ENCODE measurements around the gene IGIP. TPM values are rescaled to one million over a fixed set of nuclear protein-coding genes. Genes with fewer than 3 reads are reported as not detected.
"Not testable (repeated sequence)": the region's sequence is repeated elsewhere in the genome, so short reads cannot be mapped to it uniquely, and the experiment has no call there.

IGIP gene
- total RNA-seq, 1 donor from 2014 or later: 7.7 TPM

- DNase-seq (ENCODE audit: low spot score in 2 of 2): no peak
- FAIRE-seq: no peak
Measured at GRCh38 chr5:140136624-140137023, 10.9 kb downstream of the IGIP start.

DNA sequence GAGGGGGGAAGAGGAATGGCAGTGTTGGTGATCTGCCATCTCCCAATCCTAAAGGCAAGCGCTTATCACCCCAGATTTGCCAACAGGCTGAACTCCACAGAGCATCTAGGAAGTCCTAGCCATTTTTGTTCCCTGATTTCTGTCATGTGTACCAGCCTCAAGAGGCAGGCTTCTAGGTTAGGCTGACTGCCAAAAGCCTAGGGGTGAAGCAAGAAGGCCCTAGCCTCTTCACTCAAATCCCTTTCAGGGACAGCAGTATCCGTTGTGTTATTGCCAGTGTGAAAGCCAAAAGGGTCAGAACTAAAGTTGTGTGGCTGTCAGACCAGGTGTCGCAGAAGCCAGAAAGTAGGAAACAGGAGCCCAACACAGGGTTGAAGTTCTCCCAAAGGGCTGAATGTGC is 14.7 kb downstream of the IGIP start:
- DNase-seq (ENCODE audit: low spot score in 2 of 2) (no peak), FAIRE-seq (no peak)

DNA sequence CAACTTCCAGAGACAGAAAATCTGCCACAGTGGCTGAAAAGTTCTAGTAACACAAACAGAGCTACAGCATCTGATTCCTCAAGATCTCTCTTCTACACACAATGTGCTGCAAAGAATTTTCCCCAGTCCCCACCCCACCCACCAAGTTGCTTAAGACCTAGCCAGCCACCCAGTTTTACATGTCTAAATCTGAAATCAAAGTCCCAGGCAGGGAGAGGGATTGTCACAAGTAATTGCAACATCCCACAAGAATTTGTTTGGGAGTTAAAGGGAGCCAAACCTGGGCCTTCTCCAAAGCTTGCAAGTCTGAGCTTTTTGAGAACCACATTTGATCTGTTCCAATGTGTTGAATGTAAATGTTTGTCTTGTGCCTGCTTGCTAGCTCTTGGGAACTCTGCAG is 15.5 kb downstream of the IGIP start:
- FAIRE-seq (no peak), DNase-seq (ENCODE audit: low spot score in 2 of 2) (no peak)

DNA sequence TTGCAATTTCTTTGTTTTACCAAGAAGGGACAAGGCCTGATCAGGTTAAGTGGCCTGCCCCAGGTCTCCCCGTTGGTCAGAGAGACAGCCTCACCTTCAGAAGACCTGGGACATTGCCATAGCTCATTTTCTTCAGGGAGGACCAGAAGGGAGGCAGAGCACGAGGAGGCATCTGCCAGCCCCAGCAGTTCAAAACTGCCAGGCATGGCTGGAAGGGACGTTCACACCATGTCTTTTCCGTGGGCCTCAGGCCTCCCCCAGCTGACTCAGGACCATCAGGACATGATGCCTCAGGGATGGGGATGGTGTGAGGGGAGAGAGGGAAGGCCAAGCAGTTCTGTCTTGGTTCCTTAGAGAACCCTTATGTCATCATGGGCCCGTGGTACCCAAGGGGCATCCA is 16.5 kb downstream of the IGIP start:
- no peak for DNase-seq (ENCODE audit: low spot score in 2 of 2)
- FAIRE-seq: no peak

DNA sequence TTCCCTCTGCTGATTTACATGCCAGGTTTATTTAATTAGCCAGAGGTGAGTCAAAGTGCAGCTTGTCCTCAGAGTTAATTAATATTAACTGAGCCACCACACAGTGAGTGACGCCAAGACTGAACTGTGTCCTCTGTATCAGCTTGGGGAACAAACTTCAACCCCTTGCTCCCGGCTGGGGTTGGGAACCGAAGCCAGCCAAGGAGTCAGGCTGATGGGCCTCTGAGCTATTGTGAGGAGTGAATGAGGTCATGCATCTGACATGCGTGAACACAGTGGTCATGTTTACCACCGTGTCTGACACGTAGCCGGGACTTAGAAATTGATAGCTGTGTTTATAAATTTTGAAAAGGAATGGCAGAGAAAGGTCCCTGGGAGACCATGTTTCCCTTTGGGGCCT is 17.1 kb downstream of the IGIP start:
- no peak for DNase-seq (ENCODE audit: low spot score in 2 of 2)
- FAIRE-seq: no peak

DNA sequence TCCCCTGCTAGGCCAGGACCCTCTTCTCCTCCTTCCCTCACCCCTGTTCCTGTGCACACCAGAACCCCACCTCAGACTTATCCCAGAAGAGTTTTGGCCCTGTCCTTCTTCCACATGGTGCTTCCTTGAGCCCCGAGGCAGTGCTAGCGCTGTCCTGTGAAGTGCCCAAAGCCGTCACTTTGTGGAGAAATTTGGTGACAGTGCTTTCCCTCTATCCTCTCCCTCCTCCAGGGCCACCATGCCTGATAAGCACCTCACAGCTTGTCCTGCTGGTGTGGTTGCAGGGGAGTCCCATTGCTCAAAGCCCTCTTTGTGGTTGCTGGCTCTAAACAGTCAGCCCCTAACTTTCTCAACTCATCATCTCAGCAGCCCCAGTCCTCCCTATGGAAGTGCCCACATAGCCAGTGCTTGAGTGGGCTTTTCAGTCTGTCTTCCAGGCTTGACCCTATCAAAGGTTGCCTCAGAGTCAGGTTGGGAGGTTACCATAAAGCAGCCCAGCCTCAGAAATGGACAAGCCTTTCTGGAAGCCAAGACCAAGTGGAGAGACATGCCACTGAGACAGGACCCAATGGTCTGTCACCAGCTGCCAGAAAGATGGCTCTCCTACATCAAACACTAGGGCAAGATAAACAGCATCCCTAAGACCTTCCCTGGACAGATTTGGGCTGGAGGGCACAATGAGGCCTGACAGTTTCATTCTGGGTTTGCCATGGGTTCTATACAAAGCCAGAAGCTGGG is 18.0 kb downstream of the IGIP start:
- FAIRE-seq (no peak), DNase-seq (ENCODE audit: low spot score in 2 of 2) (no peak)

GRCh38 chr5:140145256-140145655 is 19.5 kb downstream of the IGIP start:
- DNase-seq (ENCODE audit: low spot score in 2 of 2): no peak
- no peak for FAIRE-seq

- DNase-seq (ENCODE audit: low spot score in 2 of 2) (peak; percentile 74 to 87), FAIRE-seq (no peak)
Measured at GRCh38 chr5:140145818-140146522, 20.2 kb downstream of the IGIP start.

DNA sequence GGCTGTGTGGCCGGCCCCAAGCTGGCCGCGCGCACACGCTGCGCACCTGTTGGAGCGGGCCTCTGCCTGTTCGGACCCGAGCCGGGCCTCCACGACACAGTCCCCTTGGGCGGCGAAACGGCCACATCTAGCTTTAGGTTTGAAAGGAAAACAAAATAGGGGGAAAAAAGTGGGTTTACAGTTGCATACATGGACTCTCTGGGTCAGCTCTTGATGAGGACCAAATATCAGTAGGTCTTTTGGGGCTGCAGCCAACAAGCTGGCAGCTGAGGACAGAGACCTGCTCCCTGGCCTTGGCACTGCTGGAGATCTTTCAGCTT is 20.7 kb downstream of the IGIP start:
- DNase-seq (ENCODE audit: low spot score in 2 of 2) (no peak), FAIRE-seq (no peak)

- FAIRE-seq (no peak), DNase-seq (ENCODE audit: low spot score in 2 of 2) (no peak)
Measured at GRCh38 chr5:140147460-140147859, 21.7 kb downstream of the IGIP start.

GRCh38 chr5:140148508-140148907 is 22.8 kb downstream of the IGIP start:
- DNase-seq (ENCODE audit: low spot score in 2 of 2): no peak
- no peak for FAIRE-seq

DNA sequence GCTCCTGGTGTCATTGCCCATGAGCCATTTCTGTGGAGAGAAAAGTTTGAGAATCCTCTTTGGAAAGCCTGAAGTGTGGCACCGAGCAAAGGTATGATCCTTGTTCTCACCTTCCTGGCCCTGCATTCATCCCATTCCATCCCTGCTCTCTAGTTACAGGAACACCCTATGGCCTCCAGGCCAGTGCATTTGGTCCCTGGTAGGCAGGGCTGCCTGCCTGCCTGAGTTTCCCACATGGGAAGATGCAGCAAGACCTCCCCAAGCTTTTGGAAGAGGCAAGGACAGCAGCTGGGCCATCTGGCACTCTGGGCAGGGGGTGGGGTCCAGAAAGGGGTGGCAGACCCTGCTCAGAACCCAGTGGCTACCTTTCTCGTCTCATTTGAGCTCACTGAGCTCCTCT is 24.5 kb downstream of the IGIP start:
- no peak for FAIRE-seq
- no peak for DNase-seq (ENCODE audit: low spot score in 2 of 2)

- FAIRE-seq: no peak
Measured at GRCh38 chr5:140151144-140152021, 25.6 kb downstream of the IGIP start.

DNA sequence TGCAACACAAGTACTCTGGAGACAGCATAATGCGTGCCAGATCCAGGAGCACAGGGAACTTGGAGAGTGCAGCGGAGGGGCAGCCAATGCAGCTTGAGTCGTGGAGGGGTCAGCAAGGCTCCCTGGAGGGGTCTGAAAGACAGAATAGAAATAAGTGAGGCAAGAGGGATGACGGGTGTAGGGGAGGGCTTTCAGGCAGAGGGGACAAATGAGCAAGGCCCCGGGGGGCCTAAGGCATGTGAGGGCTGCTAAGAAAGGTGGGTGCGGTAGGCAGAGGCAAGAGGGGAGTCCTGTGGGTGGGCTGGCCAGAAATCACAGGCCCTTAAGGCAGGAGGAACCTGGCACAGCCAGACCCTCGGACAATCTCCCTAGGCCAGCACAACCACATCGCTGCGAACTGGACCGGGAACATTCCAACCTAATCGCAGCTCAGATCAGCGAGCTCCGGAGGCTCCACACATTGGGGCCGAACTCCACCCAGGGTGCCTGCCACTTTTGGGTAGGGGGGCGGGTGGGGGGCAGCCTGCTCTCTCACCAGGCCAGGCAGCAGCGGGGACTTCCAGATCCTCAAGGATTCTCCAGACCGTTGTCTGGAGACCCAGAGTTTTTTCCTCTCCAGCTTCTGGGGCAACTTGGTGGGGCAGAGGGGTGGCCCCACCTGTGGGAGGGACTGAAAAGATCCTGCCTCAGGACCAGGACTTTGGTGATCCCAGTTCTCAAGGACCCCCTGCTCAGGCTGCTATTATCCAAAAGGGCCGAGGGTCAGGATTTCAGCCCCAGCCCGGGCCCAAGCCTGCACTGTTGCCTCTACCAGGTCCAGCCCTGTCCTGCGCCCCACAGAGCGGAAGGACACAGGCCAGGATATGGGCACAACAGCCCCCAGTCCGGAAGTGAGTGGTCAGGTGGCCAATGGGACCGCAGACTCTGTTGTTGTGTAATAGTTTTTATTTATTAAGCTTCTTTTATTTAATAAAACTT is 26.6 kb downstream of the IGIP start:
- DNase-seq (ENCODE audit: low spot score in 2 of 2) (no peak), FAIRE-seq (no peak)

More at GRCh38 chr5:140151144-140152021, 25.6 kb downstream of the IGIP start:
- no peak for DNase-seq (ENCODE audit: low spot score in 2 of 2)

DNA sequence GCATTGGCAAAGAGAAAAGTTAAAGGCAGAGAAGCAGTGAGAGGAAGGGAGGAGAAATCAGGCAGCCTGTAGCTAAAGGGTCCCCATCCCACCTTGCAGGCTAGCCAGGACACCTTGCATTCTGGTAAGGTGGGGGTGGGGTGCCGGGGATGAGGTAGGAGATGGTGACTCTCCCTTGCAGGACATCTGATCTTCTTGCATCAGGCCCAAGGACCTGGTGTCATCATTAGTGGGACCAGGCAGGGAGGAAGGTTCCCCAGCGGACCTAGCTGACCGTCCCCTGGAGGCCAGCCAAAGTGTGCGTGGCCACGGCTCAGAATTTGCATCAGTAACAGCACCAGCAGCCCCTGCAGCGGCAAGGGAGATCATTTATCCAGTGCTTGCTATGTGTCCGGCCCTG is 27.5 kb downstream of the IGIP start:
- no peak for FAIRE-seq

DNA sequence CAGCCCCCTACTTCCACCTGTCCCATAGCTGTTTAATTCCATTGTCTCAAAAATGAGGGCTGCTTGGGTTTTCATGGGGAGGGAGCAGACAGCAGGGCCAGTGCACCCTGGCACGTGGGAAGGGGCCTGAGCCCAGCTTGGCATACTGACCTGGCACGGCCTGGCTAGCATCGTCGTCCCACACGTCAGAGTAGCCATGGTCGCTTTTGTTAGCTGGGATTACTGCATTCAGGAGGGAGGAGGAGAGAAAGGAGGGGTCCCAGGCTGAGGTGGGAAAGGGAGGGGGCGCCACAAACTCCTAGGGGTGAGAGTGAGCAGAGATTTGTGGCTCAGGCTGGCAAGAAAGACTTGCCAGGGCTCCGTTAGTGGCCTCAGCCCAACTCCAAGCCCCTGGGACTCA is 28.2 kb downstream of the IGIP start:
- no peak for DNase-seq (ENCODE audit: low spot score in 2 of 2)
- no peak for FAIRE-seq

More for the DNA sequence above, 27.5 kb downstream of the IGIP start:
- DNase-seq (ENCODE audit: low spot score in 2 of 2): no peak

- DNase-seq (ENCODE audit: low spot score in 2 of 2); FAIRE-seq: not testable (repeated sequence)
Measured at GRCh38 chr5:140154710-140155381, 29.1 kb downstream of the IGIP start.

DNA sequence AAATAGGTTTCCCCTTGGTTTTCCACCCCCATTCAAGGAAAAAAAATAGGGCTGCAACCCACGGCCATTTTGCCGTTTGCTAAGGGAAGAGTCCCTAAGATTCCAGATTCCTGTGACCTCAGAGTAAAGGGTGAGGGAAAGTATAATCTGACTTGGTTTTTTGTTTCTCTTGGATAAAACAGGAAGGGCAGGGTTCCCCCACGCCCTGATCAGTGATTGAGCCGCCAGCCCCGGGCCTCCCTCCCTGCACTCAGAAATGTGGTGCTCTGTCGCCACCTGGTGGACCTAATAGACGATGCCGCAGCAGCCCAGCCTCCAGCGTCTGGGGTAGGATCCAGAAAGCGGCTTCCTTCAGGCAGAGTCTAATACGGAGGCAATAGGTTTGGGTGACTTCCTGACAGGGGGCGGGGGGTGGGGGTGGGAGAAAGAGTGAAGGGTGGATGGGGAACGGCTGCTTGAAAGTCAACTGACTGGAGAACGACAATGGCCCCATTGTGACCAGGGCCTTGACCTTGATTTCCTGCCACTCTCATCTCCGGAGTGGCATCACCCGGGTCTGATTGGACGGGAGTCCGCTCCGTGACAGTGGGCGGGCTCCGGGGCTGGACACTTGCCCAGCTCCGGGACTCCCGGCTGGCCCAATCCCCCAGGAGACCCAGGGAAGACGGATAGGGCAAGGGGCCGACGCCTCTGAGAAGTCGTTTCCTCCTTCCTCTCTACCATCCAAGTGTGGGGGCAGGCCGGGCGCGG is 31.5 kb downstream of the IGIP start:
- DNase-seq (ENCODE audit: low spot score in 2 of 2) (peak; percentile 76 to 88), FAIRE-seq (no peak)

Measured in frontal cortex (tissue), 4 donors.